Loucy (cell line): ENCODE results near the gene CALR.

Experiments
- CTCF ChIP-seq: fragments of 200-600 bp; sonication (generic); conservative IDR thresholded peaks from 2 replicates; pipeline ENCODE4 v1.5.1; 2014; ENCODE audit warnings: mild to moderate bottlenecking, antibody characterized with exemption, low read length
- EZH2phosphoT487 ChIP-seq: fragments of 200-600 bp; IDR thresholded peaks from 2 replicates; pipeline ENCODE4 v1.6.1; 2018; ENCODE audit warnings: antibody characterized with exemption, mild to moderate bottlenecking, moderate library complexity, borderline replicate concordance

GRCh38 chr19:12973236-12973635 lies 34.8 kb downstream of the CALR start:
- TF ChIP-seq CTCF, result no peak
- no peak for TF ChIP-seq EZH2phosphoT487
